Endothelial cell of coronary artery (primary cell): ENCODE results near the gene OLFML2A. TPM values are rescaled to one million over a fixed set of nuclear protein-coding genes. Genes with fewer than 3 reads are reported as not detected.

Experiments used
- total RNA-seq: library from RNA; depleted of rRNA; stranded (reverse); fragments of >200 nt; gene quantifications from 2 replicates; pipeline ENCODE4 v1.2.3, GENCODE V29; 2014

Gene OLFML2A
- under 0.01 and 0.28 TPM in 2 replicates for total RNA-seq

DNA sequence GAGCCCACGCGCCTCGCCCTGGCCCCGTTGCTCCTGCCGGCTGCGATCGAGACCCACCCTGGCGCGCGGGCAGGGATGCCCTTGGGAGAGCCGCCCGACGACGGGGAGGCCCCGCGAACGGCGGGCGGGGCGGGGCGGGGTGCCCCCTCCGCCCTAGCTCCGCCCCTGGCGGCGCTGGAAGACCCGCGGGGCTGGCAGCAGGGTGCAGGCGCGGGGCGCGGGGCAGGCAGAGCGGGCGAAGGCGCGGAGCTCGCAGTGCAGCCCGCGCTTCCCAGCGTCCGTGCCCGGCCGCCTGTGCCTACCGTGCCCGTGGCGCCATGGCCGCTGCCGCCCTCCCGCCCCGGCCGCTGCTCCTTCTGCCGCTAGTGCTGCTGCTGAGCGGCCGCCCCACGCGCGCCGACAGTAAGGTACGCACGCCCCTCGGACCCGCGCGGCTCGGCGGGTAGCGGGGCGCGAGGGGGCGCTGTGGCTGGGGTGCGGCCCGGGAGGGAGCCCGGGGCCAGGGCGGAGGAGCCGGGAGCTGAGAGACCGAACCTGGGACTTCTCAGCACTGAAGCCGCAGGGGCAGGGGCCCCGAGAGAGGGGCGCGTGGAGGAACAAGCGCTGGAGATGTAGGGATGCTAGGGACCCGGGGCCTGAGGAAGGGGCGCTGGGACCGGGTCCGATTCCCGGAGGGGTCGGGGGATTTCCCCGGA is at the start of gene OLFML2A:
Gene OLFML2A, plus strand, starts transcription at position 180 of the 695 bp plus-strand sequence. Its CDS starts 138 bp downstream, at position 318.

DNA sequence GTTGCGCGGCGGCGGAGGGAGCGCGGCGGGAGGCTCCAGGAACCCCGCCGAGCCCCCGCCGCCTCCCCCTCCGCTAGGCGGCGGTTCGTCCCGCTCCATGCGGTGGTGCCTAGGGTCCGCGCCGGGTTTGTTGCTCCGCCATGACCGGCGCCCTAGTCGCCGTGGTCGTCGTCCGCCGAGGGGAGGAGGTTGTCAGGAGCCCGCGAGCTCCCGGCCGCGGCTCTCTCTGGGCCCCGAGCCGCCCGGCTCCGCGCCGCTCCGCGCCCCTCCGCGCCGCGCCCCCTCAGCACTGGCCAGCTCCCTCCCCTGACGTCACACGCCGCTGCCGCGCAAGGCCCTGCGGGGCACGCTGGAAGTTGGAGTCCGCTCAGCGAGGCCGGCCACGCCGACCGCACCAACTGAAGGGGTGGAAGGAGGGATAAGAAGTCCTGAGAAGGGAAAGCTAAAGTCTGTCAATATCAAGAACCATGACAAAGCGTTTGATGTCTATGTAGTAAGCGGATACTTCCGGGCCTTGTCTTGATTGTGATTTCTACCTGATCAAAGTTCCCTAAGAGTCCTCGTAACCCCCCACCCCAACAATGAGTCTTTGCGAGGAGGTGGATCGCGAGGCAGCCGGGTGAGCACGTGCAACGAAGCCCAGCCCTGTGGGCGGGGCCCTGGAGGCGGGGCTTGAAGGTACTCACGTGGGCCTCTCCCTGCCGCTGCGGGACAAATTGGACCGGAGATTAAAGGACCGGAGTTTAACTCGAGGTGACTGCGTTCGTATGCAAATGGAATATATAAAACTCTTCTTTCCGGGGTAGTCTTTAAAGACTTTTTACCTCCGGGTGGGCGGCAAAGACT is 5.7 kb upstream of the OLFML2A start, which contains the start of gene NR6A1:
Gene NR6A1, minus strand, starts transcription at position 291 of the 846 bp plus-strand sequence.

DNA sequence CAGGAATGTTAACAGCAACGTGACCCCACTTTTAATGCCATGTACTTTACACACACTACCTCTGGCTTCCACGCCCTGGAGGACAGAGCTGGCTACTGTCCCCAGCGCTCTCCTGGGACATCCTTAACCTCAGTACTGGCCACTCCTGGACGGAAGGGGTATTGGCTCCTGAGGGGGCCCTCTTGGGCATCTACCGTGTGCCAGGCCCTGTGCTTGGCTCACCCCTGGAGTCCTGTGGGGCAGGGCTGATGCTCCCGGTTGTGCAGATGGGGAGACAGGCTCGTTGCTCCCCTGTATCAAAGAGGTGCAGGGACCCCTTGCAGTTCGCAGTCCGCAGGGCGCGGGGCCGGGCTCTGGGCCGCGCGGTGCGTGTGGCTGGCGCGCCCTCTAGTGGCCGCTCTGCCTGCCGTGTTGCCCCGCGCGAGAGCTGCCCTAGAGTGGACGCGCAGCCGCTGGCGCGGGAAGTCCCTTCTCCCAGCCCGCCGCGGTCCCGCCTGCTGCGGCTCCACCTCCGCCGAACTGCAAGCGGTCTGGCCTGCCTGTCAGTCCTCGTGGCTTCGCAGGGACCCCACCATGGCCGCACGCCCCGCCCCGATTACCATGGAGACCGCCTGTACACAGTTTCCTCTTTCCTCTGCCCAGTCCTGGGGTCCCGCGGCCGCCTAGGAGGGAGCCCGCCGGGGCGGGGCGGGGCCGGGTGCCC is 76.0 kb downstream of the OLFML2A start, which contains the start of gene WDR38:
Gene WDR38, plus strand, starts transcription at position 632 of the 703 bp plus-strand sequence. CDS start 72 bp downstream, outside the sequence.

DNA sequence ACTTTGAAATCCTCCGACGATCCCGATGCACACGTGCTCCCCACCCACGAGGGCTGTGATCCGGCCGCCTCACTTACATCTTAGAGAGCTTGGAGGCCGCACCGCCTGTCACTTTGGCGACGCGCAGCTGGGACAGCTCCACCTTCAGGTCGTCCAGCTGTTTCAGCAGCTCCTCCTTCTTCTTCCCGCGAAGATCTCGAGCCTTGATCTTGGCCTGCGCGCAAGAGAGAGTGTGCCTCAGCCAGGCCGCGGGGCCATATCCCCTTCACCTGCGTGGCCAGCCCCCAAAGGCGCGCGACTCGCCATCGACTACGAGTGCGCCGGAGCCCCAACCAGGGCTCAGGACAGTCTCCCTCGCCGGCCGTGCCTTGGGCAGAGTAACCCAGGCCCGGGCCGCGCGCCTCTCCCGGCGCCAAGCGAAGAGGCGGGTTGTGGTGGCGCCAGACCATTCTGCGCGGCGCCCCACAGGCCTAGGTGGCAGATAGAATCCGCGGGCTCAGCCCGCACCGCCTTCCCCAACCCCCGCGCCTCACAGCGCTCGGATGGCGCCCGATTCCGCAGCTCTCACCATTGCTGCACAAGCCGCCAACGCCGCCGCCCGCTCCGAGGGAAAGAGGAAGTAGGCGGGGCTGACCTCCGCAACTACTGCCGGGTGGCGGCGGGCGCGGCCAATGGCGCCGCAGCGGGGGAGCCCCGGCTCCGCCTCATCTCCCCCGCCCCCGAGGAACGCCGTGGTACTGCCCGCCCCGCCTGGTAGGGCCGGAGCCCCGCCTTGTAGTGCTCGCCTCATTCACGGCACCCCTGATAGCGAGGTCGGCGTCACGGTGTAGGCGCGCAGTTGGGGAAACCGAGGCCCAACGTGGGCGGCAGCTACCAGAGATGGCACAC is 84.7 kb downstream of the OLFML2A start, which contains the start of the genes ARPC5L and RPL35:
Gene ARPC5L, plus strand, starts transcription at position 789 of the 888 bp plus-strand sequence. CDS start 7,161 bp downstream, outside the sequence.
Gene RPL35, minus strand, starts transcription at position 616 of the 888 bp plus-strand sequence. Its CDS starts 45 bp downstream, at position 571.

Other genes starting within 250 kb of the OLFML2A start
- gene NR6A1, start 5.8 kb upstream of the OLFML2A start, total RNA-seq, result 0.36 and 0.38 TPM in 2 replicates
- not detected in 2 replicates for gene WDR38, start 76.3 kb downstream of the OLFML2A start, total RNA-seq
- gene RPL35, start 84.8 kb downstream of the OLFML2A start, total RNA-seq, result 2,620 and 2,756 TPM in 2 replicates
- 28.2 and 29.5 TPM in 2 replicates for gene ARPC5L, start 85.0 kb downstream of the OLFML2A start, total RNA-seq
- gene GOLGA1, start 163.9 kb downstream of the OLFML2A start, total RNA-seq, result 7.7 and 11.0 TPM in 2 replicates